Measurements from ENCODE around the gene HSPA1A.
"Not testable (repeated sequence)": the region's sequence is repeated elsewhere in the genome, so short reads cannot be mapped to it uniquely, and the experiment has no call there.

The HSPA1A gene

DNA sequence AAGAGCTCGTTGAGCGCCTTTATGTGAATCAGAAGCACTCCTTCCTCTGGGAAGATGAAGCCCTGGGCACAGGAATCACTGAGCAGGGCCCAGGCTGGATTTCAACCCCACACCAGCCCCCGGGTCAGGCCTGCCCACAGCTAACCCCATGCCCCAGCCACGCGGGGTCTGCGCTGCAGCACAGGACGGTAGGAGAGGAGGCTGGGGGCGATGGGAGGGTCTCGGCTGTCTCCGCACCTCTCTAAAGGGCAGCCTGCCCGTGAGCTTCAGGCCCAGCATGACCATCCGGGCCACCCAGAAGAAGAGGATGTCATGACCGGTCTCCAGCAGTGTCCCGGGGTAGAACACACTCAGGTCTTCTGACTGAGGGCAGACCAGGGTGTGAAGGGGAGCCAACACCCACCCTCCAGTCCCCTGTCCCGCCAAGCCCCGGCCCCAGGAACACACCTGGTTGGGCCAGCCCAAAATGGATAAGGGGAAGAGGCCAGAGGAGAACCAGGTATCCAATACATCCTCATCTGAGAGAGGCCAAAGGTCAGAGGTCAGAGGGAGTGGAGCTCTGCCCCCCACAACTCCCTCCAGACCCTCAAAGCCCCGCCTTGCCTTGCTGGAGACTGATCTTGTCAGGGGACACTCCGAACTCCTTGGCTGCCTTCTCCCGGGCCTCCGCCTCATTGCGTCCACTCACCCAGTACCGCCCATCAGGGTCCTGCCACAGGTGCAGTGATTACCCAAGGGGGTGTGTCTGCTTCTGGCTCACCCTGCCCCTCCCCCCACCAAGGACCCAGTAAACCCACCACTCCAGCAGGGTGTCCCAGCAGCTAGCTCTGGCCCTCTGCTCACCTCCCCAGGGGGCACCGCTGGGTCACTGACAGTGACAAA, 33.9 kb upstream of the HSPA1A start:
- no peak for DNase-seq

GRCh38 chr6:31782126-31782855, 33.1 kb upstream of the HSPA1A start:
- no peak for DNase-seq

DNA sequence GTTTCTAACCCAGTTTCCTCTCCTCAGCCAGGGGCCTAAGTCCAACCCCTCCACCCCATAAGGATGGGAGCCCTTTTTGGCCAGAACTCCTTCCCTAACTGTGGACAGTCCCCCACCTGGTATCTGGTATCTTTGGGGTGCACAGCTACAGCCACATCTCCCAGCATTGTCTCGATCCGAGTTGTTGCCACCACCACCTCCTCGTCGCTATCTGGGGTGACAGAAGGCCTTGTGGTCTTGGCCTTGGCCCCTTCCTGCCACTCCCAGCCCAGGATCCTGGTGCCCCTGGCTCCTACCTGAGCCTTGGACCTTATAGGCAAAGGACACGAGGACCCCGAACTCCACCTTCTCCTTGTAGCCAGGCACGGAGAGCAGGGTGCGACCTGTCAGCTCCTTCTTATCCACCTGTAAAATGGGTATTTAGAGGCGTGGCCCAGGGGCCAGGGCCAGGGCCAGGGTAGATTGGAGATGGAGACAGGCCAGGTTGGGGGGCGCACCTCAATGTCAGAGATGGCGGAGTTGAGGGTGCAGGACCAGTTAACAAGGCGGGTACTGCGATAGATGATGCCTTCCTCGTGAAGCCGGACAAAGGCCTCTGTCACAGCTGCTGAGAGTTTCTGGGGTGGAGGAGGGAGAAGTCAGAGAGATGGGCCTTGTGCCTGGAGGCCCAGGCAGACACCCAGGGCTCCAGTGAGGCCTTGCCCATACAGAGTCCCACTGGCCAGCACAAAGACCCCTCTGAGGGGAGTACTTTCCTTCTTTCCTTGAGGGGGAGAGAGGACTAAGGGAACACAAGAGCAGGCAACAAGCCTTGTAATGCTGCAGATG, 31.0 kb upstream of the HSPA1A start:
- DNase-seq = no peak

DNA sequence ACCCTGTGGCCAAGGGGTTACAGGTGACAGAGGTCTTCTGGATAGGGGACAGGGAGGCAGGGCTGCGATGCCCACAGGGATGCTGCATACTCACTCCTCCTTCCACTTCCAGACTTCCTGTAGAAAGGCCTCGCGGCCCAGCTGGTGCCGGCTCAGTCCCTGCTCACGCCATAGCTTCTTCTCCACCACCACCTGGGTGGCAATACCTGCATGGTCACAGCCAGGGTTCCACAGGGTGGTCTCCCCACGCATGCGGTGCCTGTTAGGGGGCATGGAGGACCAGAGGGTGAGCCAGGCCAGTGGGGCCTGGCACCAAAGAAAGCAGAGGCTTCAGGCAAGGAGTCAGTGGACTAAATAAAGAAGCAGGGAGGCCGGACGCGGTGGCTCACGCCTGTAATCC, 29.9 kb upstream of the HSPA1A start:
- DNase-seq = no peak

GRCh38 chr6:31791324-31792089, 23.8 kb upstream of the HSPA1A start:
- DNase-seq = peak in 1 of 2 donors; percentile 50

DNA sequence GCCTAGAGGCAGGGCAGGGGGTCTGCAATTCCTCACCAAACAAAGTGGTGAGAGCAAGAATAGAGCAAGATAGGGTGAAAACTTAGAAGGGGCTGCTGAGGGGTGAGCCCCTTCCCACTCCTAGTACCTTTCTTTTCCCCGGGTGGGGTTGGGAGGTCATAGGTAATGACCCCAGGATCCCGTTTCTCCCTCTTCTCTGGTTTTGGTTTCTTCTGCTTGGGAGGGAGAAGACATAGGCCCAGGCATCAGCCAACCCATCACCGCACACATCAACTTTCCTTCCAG, 23.3 kb upstream of the HSPA1A start:
- DNase-seq = no peak

- no peak for DNase-seq
These were observed 22.6 kb upstream of the HSPA1A start for GRCh38 chr6:31792761-31793171.

DNA sequence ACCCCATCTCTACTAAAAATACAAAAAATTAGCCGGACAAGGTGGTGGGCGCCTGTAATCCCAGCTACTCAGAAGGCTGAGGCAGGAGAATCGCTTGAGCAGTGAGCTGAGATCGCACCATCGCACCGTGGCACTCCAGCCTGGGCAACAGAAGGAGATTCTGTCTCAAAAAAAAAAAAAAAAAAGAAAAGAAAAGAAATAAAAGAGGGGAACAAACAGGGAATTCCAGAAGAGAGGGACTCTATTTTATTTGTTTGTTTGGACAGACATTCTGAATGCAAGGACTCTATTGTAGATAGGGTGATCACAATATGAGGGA, 21.5 kb upstream of the HSPA1A start:
- DNase-seq = not testable (repeated sequence)

GRCh38 chr6:31794294-31794865, 21.0 kb upstream of the HSPA1A start:
- no peak for DNase-seq

DNA sequence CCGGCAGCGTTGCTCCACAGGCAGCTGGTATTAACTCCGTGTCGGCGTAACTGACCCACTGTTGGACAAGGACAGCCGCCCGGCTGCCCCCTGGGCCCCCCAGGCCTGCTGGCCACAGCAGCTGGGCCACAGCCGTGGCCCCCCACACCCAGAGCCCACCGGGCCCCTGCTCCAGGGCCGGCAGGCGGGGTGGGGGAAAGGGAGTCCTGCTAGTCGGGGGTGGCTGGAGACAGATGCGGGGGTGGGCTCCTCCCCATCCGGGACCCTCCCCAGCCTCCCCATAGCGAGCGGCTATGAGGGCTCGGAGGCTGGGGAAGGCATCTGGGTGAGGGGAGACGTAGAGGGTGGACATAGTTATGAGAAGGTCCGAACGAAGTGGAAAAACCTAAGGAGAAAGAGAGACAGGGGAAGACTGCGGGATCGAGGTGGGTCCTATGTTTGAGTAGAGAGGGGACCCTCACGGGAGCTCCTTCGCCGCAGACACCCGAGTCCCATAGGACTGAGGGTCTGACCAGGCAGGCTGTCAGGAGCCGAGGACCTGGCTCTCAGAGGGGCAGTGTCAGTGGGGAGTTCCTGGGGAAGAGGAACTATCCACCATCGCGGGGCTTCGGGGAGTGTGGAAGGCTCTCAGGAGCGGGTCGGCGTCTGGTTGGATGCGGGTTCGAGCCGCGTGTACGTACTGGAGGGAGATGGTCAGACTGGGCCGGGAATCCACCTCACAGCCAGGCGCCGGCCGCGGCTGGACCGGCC, 20.3 kb upstream of the HSPA1A start:
- DNase-seq = no peak

DNA sequence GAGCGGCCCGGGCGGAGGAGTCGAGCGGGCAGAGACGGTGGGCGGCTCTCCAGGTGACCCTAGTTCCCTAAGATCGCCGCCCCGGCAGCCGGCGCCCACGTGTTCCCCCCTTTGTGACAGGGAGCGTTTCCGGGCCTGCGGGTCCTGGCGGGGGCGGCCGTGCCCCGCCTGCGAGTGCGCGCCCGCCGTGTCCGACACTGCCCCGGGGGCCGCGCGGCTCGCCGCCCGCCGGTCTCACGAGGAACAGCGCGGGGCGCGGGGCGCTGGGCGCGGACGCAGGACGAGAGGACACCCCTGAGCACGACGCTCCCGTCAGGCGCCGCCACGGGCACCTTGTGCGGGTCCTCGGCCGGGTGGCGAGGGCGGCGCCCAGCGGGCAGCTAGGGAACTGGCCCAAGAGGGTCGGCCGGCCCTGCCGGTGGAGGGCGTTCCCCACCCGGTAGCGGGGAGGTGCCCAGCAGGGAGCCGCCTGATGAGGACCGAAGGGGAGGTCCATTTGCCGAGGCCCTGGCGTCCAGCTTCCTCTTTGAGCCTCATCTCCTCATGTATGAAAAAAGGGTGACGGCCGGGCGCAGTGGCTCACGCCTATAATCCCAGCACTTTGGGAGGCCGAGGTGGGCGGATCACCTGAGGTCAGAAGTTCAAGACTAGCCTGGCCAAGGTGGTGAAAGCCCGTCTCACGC, 19.6 kb upstream of the HSPA1A start, which contains the start of gene VARS1:
Gene VARS1 (minus strand): TSS at position 137 of the 683 bp plus-strand sequence. CDS start 535 bp downstream, outside the sequence.
- DNase-seq = peak; percentile 86 to 87

DNA sequence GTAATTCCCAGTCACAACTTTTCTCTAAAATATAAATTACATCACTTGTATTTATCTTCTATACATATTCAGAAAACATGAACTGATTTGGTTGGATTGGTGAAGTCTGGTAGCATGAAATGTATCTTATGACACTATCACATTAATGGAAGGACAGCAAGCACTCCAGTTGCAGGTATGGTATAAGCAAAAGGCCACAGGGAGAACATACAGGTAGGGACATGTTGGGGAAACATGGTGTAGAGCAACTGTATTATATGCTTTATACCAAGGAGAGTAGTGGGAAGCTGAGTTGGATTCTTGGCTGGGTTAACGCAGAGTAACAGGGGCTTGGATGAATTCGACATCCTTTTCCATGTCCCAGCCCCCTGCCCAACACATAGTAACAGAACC, 18.4 kb upstream of the HSPA1A start:
- no peak for DNase-seq

DNA sequence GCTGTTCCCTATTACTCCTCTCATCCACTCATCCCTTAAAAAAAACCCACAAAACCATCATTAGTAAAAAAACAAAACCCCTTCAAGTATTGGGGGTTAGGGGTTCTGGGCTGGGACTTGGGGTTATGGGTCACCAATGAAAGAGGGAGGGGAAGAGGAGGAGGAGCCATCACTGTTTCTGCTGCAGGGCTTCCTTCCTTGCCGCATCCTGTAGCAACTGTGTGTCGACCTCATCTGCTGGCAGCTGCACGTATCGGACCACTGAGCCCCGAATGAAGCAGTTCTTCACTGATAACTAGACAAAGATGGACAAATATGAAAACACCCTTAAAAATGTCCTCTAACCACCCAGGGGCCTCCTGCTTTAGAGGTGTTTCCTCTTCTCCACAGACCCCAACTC, 17.8 kb upstream of the HSPA1A start:
- DNase-seq = no peak

DNA sequence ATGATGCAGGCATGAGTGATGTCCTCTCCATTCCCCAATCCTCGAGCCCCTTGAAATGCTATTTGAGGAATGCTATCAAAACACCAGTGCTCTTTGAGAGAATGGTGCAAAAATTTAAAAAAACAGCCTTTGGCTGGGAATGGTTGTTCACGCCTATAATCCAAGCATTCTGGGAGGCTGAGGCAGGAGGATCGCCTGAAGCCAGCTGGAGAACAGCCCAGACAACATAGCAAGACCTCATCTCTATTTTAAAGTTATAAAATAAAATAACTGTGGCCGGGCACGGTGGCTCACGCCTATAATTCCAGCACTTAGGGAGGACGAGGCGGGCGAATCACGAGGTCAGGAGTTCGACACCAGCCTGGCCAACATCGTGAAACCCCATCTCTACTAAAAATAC, 15.6 kb upstream of the HSPA1A start:
- DNase-seq = no peak

DNA sequence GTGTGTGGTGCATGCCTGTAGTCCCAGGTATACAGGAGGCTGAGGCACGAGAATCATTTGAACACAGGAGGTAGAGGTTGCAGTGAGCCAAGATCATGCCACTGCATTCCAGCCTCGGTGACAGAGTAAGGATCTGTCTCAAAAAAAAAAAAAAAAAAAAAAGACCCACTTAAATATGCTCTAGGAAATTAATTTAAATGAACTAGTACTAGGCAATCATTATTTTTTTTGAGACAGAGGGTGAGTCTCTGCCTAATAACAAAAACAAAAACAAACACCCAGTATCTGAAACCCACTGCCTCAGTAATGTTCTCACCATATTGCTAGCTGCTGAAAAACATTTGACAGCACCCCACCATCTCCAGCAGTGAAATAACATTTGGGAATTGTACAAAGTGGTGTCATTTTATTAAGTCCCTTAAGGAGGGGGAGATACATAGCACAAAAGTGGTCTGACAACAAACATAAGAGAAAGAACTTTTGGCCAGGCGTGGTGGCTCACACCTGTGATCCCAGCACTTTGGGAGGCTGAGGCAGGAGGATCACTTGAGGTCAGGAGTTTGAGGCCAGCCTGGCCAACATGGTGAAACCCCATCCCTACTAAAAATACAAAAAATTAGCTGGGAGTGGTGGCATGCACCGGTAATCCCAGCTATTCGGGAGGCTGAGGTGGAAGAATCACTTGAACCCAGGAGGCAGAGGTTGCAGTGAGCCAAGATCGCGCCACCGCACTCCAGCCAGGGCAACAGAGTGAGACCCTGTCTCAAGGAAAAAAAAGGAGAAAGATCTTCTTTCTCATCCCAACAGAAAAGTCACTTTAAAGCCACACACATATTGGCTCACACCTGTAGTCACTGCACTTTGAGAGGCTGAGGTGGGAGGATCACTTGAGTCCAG, 14.1 kb upstream of the HSPA1A start:
- not testable (repeated sequence) for DNase-seq

DNA sequence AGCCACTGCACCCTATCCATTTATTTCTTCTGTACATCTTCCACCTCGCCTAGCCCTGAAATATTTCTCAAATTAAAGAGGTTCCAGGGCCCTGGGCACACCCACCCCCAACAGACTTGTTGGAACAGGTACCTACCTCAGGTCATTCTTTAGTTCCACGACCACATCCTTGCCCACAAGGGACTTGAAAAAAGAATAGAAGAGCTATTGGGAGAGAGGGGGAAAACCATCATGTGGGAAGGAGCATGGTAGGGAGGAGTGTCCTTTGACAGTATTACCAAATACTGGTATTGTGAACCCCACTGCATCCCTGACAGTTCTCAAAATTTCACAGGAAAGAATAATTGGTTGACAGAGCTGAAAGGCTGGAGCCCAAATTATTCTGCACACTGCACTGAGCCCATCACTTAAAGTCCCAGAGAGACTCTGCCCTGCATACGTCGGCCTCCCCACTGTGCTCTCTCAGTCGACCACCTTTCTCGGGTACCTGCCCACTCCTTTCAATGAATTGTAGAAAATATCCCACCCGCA, 9.3 kb upstream of the HSPA1A start:
- DNase-seq = no peak

- DNase-seq = peak; percentile 94 to 95
These were observed 8.7 kb upstream of the HSPA1A start, which contains the start of gene LSM2 for GRCh38 chr6:31806470-31807272. Gene LSM2 (minus strand): TSS chr6:31806966. CDS start chr6:31806757, 209 bp downstream.

GRCh38 chr6:31808599-31808998, 6.7 kb upstream of the HSPA1A start:
- not testable (repeated sequence) for DNase-seq

GRCh38 chr6:31811645-31812044, 3.7 kb upstream of the HSPA1A start:
- no peak for DNase-seq
